A549 (cell line): Measurements from ENCODE around the gene TRIM37. TPM values are rescaled to one million over a fixed set of nuclear protein-coding genes. Genes with fewer than 3 reads are reported as not detected.

Source experiments
- ATAC-seq, 2 experiments: fragments of 200-7000 bp in 1 of 2; fragments of >200 bp in 1 of 2; cut with Nextera tagmentation in 1 of 2; cut with Tn5 transposase in 1 of 2; 3 replicates each; pipeline versions ENCODE4 v1.8.0 to v1.9.1; 2018 to 2020; ENCODE audit warnings: mild to moderate bottlenecking in 1 of 2, moderate library complexity in 1 of 2
- CTCF ChIA-PET: fragments of 300-600 bp; sonication (Branson Sonifier 250); formaldehyde crosslinking; extraction: SDS; loops from one replicate; lab custom pipeline; 2021; ENCODE audit warnings: antibody characterized with exemption, inconsistent platforms; lab: Yijun Ruan, JAX
- POLR2A ChIA-PET: fragments of 350-600 bp; formaldehyde crosslinking; extraction: SDS; loops from one replicate; lab custom pipeline; 2021; ENCODE audit warnings: antibody characterized with exemption, inconsistent platforms; lab: Yijun Ruan, JAX
- DNase-seq, 2 experiments: peaks; one replicate each; pipeline versions ENCODE4 v3.0.0 to v3.0.0-alpha.2; 2011 to 2016; ENCODE audit warnings: low read depth in 1 of 2, low spot score in 1 of 2
- FAIRE-seq: peaks from 2 replicates; lab custom pipeline; 2011; peaks lifted over from hg19 to GRCh38; lab: Jason Lieb, UNC
- H3K27ac ChIP-seq, 2 experiments: fragments of >200 bp; sonication (Bioruptor Twin); formaldehyde crosslinking; 3 replicates each; pipeline ENCODE4 v1.5.1; 2016 to 2017
- H3K4me1 ChIP-seq: fragments of >200 bp; sonication (Bioruptor Twin); formaldehyde crosslinking; 3 replicates; pipeline ENCODE4 v1.6.1; 2016
- H3K4me2 ChIP-seq: fragments of >200 bp; sonication (Bioruptor Twin); formaldehyde crosslinking; 3 replicates; pipeline ENCODE4 v1.6.1; 2016
- H3K4me3 ChIP-seq: fragments of >200 bp; sonication (Bioruptor Twin); formaldehyde crosslinking; 3 replicates; pipeline ENCODE4 v1.5.1; 2016
- H3K9me3 ChIP-seq: fragments of >200 bp; sonication (Bioruptor Twin); formaldehyde crosslinking; 3 replicates; pipeline ENCODE4 v1.6.1; 2016
- BCL3 ChIP-seq: fragments of >200 bp; sonication (Bioruptor Twin); formaldehyde crosslinking; IDR thresholded peaks from 3 replicates; pipeline ENCODE4 v1.6.1; 2016
- BHLHE40 ChIP-seq: IDR thresholded peaks from 2 replicates; pipeline ENCODE4 v1.6.1; 2012; ENCODE audit warnings: low read depth, low read length, inconsistent platforms
- CBX8 ChIP-seq: fragments of 200-600 bp; sonication (generic); IDR thresholded peaks from 2 replicates; pipeline ENCODE4 v1.6.1; 2016
- CEBPB ChIP-seq, 2 experiments: fragments of >200 bp in 1 of 2; sonication (Bioruptor Twin) in 1 of 2; formaldehyde crosslinking in 1 of 2; IDR thresholded peaks; 2 replicates each; pipeline ENCODE4 v1.6.1; 2012 to 2016
- CHD2 ChIP-seq: fragments of 150-350 bp; IDR thresholded peaks from 2 replicates; pipeline ENCODE4 v1.6.1; 2014; ENCODE audit warnings: low read length; ENCODE audit not compliant: partially characterized antibody
- CHD4 ChIP-seq: fragments of 200-600 bp; sonication (generic); IDR thresholded peaks from 2 replicates; pipeline ENCODE4 v1.6.1; 2016; ENCODE audit warnings: antibody characterized with exemption, mild to moderate bottlenecking, borderline replicate concordance
- E2F6 ChIP-seq: IDR thresholded peaks from 2 replicates; pipeline ENCODE4 v1.6.1; 2012; ENCODE audit warnings: low read depth, borderline replicate concordance
- EHF ChIP-seq: fragments of 250-450 bp; sonication (Bioruptor Pico); IDR thresholded peaks from 2 replicates; pipeline ENCODE4 v1.5.0; 2020; ENCODE audit warnings: mild to moderate bottlenecking
- EHMT2 ChIP-seq: fragments of 200-600 bp; sonication (generic); IDR thresholded peaks from 2 replicates; pipeline ENCODE4 v1.6.1; 2016; ENCODE audit warnings: antibody characterized with exemption, low read depth, mild to moderate bottlenecking, moderate library complexity
- ELK1 ChIP-seq: fragments of 150-350 bp; IDR thresholded peaks from 2 replicates; pipeline ENCODE4 v1.6.1; 2014; ENCODE audit warnings: low read depth, mild to moderate bottlenecking, low read length
- ESRRA ChIP-seq: fragments of 150-350 bp; IDR thresholded peaks from 2 replicates; pipeline ENCODE4 v1.6.1; 2014; ENCODE audit warnings: mild to moderate bottlenecking, low read length, borderline replicate concordance
- GATA3 ChIP-seq: IDR thresholded peaks from 2 replicates; pipeline ENCODE4 v1.6.1; 2012; ENCODE audit warnings: borderline replicate concordance
- HOXB13 ChIP-seq: fragments of 250-450 bp; sonication (Bioruptor Pico); IDR thresholded peaks from 2 replicates; pipeline ENCODE4 v1.5.0; 2020; ENCODE audit warnings: low read depth, mild to moderate bottlenecking, moderate library complexity
- JUN ChIP-seq, 2 experiments: fragments of >200 bp; sonication (Bioruptor Twin); formaldehyde crosslinking; IDR thresholded peaks; 2 replicates in 1 of 2; 3 replicates in 1 of 2; pipeline ENCODE4 v1.6.1; 2016 to 2017
- KDM5A ChIP-seq: fragments of 200-600 bp; sonication (generic); IDR thresholded peaks from 2 replicates; pipeline ENCODE4 v1.6.1; 2016; ENCODE audit warnings: antibody characterized with exemption, mild to moderate bottlenecking
- MAX ChIP-seq: IDR thresholded peaks from 2 replicates; pipeline ENCODE4 v1.6.1; 2012
- MAZ ChIP-seq: fragments of 150-350 bp; IDR thresholded peaks from 2 replicates; pipeline ENCODE4 v1.6.1; 2014; ENCODE audit warnings: antibody characterized with exemption, low read depth, low read length, borderline replicate concordance
- MYC ChIP-seq: IDR thresholded peaks from 2 replicates; pipeline ENCODE4 v1.6.1; 2012; ENCODE audit warnings: mild to moderate bottlenecking, inconsistent platforms, low read length, improper control_type of control experiment, borderline replicate concordance
- NPAS2 ChIP-seq: fragments of 250-450 bp; sonication (Bioruptor Pico); IDR thresholded peaks from 2 replicates; pipeline ENCODE4 v1.8.0; 2022; ENCODE audit warnings: mild to moderate bottlenecking, moderate library complexity, borderline replicate concordance
- POLR2A ChIP-seq: IDR thresholded peaks from 2 replicates; pipeline ENCODE4 v1.6.1; 2012; ENCODE audit warnings: mild to moderate bottlenecking, low read length
- RCOR1 ChIP-seq: fragments of 150-350 bp; IDR thresholded peaks from 2 replicates; pipeline ENCODE4 v1.6.1; 2014; ENCODE audit warnings: antibody characterized with exemption, low read length, low read depth
- REST ChIP-seq: fragments of 200-600 bp; sonication (generic); IDR thresholded peaks from 2 replicates; pipeline ENCODE4 v1.6.1; 2016; ENCODE audit warnings: antibody characterized with exemption, mild to moderate bottlenecking, moderate library complexity
- ZC3H11A ChIP-seq: fragments of 450-650 bp; IDR thresholded peaks from 2 replicates; pipeline ENCODE4 v1.6.1; 2014; ENCODE audit warnings: antibody characterized with exemption, mild to moderate bottlenecking
- ZFP36 ChIP-seq: fragments of 450-650 bp; IDR thresholded peaks from 2 replicates; pipeline ENCODE4 v1.6.1; 2014; ENCODE audit warnings: borderline replicate concordance; ENCODE audit not compliant: partially characterized antibody
- ZNF302 ChIP-seq: fragments of 250-450 bp; sonication (Bioruptor Pico); IDR thresholded peaks from 2 replicates; pipeline ENCODE4 v1.9.0; 2021; ENCODE audit warnings: inconsistent platforms, mild to moderate bottlenecking, moderate library complexity
- WGBS: methylation state at CpG from one replicate; pipeline ENCODE4 v1.1.6; 2017; ENCODE audit errors: missing lambda C conversion rate; 5-methylcytosine and 5-hydroxymethylcytosine counted together
- polyA plus RNA-seq, 4 experiments: library from polyadenylated mRNA; depleted of rRNA in 3 of 4; stranded (reverse); fragments of >200 nt; fragmentation: RNase III in 1 of 4; extraction: RNeasy Plus Mini Kit Qiagen cat#74134 plus additional on column Dnase treatment in 1 of 4; gene quantifications; 2 replicates in 3 of 4; 3 replicates in 1 of 4; pipeline ENCODE4 v1.2.3, GENCODE V29; 2011 to 2017

Gene TRIM37
- polyA plus RNA-seq, 2 of the 4 experiments (the other 2 are of a cell fraction) = 29.4 to 56.3 TPM

- 80% methylated on average over 3 of the region's 3 CpGs for WGBS
- ChIA-PET POLR2A (no interaction called here), CTCF (no interaction called here)
- FAIRE-seq = no peak
- TF ChIP-seq ZC3H11A = no peak
- no peak for TF ChIP-seq EHMT2
- no peak for TF ChIP-seq MAZ
- no peak for TF ChIP-seq CEBPB (IDR thresholded peaks at IDR 0.05)
- TF ChIP-seq CBX8 = no peak
- TF ChIP-seq GATA3 = no peak
- TF ChIP-seq NPAS2 (CRISPR knock-in tag) = no peak
- TF ChIP-seq POLR2A = no peak
- TF ChIP-seq, all 56 proteins: peak for 0
- H3K27ac ChIP-seq = no peak overlapping the region
- no peak overlapping the region for H3K4me3 ChIP-seq
- ATAC-seq = no peak
- H3K4me2 ChIP-seq = no peak overlapping the region
- DNase-seq = no peak
- no peaks in the 10 kb centered on the region for H3K9me3 ChIP-seq
- H3K4me1 ChIP-seq = no peaks in the 10 kb centered on the region
Measured at GRCh38 chr17:58982626-58983025, 124.1 kb downstream of the TRIM37 start.

- H3K27ac ChIP-seq = no peak overlapping the region
- H3K4me1 ChIP-seq = no peaks in the 10 kb centered on the region
- no peak for TF ChIP-seq ELK1
- TF ChIP-seq ZFP36 = no peak
- TF ChIP-seq ESRRA = no peak
- TF ChIP-seq BCL3 = no peak
- TF ChIP-seq CBX8 = no peak
- no peak for TF ChIP-seq HOXB13 (CRISPR knock-in tag)
- TF ChIP-seq REST = no peak
- no peak for TF ChIP-seq KDM5A
- TF ChIP-seq ZNF302 = no peak
- no peak for TF ChIP-seq MAX
- TF ChIP-seq E2F6 = no peak
- TF ChIP-seq EHF = no peak
- TF ChIP-seq CHD2 = no peak
- no peak for TF ChIP-seq MYC
- TF ChIP-seq JUN (IDR thresholded peaks at IDR 0.05) = no peak
- TF ChIP-seq BHLHE40 = no peak
- TF ChIP-seq CHD4 = no peak
- TF ChIP-seq MAZ = no peak
- no peak for TF ChIP-seq RCOR1
- TF ChIP-seq, all 56 proteins: peak for 0
- no peak for ATAC-seq
- Histone ChIP-seq H3K9me3 (no peaks in the 10 kb centered on the region), H3K4me3 (no peak overlapping the region), H3K4me2 (no peak overlapping the region)
- WGBS = 93% methylated on average over 3 of the region's 3 CpGs
- DNase-seq = no peak
- POLR2A ChIA-PET = no interaction called here
- CTCF ChIA-PET = interaction anchor here (1.1 to 3.4 kb wide), 4 partner anchors 9 to 462 kb away, joined by 3 to 9 read pairs (median 8); no protein-coding TSS in a partner anchor
- FAIRE-seq = no peak
Measured at GRCh38 chr17:58980706-58981481, 125.8 kb downstream of the TRIM37 start.
